Activated CD4-positive, alpha-beta T cell treated with anti-CD3 and anti-CD28 coated beads, Interleukin-2, amount 10 ng/mL, durations not matched to agents 7 days and 5 days (primary cell): ENCODE data around the gene PPP6R1. TPM values are rescaled to one million over a fixed set of nuclear protein-coding genes. Genes with fewer than 3 reads are reported as not detected.
A peak's percentile ranks its signal among the peaks of the same experiment; 100 is the strongest.

Experiments used
- CTCF ChIA-PET: fragments of 350-600 bp; sonication (Branson Sonifier 250); formaldehyde crosslinking; loops from one replicate; lab custom pipeline; 2021; ENCODE audit warnings: antibody characterized with exemption; lab: Charles Lee
- POLR2A ChIA-PET: fragments of 350-600 bp; sonication (Branson Sonifier 250); formaldehyde crosslinking; loops from one replicate; lab custom pipeline; 2021; ENCODE audit warnings: antibody characterized with exemption; lab: Charles Lee
- DNase-seq: peaks from one replicate; pipeline ENCODE4 v3.0.0-alpha.2; 2020
- H3K27ac Mint-ChIP-seq: one replicate; pipeline ENCODE4 v1.8.0; 2021; ENCODE audit warnings: mild to moderate bottlenecking, moderate library complexity, mixed read lengths
- H3K27me3 Mint-ChIP-seq: one replicate; pipeline ENCODE4 v1.8.0; 2021; ENCODE audit warnings: mixed read lengths
- H3K36me3 Mint-ChIP-seq: one replicate; pipeline ENCODE4 v1.8.0; 2021; ENCODE audit warnings: low read depth, mixed read lengths
- H3K4me1 Mint-ChIP-seq: one replicate; pipeline ENCODE4 v1.8.0; 2021; ENCODE audit warnings: mixed read lengths
- H3K4me3 Mint-ChIP-seq: one replicate; pipeline ENCODE4 v1.8.0; 2021; ENCODE audit warnings: mild to moderate bottlenecking, moderate library complexity, mixed read lengths
- H3K9me3 Mint-ChIP-seq: one replicate; pipeline ENCODE4 v1.8.0; 2021; ENCODE audit warnings: mixed read lengths
- microRNA-seq: library from miRNA; unstranded; fragments of <30 nt; microRNA quantifications from one replicate; pipeline ENCODE4 v1.2.0, GENCODE V29; 2021; ENCODE audit warnings: borderline microRNAs expressed, borderline replicate concordance
- total RNA-seq, 2 experiments: library from RNA; stranded (reverse); gene quantifications; one replicate each; pipeline ENCODE4 v1.2.3, GENCODE V29; 2021

PPP6R1 gene
- total RNA-seq, 2 experiments from 2014 or later, result 189 to 222 TPM

DNA sequence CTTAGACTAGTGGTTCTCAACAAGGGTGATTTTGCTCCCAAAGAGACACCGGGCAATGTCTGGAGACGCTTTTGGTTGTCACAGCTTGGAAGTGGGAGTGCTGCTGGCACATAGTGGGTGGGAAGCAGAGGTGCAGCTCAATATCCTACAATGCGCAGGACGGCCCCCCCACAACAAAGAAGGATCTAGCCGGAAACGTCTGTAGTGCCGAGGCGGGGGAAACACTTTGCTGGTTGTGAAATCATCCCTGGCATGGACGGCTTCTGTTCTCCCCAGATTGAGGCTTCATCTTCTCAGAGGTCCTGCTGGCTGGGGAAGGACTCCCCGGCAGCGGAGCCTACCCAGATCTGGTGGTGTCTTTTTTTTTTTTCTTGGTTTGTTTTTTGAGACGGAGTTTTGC is 65.3 kb downstream of the PPP6R1 start:
- CTCF ChIA-PET, result no interaction called here
- peaks cover 9% of the 10 kb centered on the region for H3K4me1 Mint-ChIP-seq
- no peaks in the 10 kb centered on the region for H3K9me3 Mint-ChIP-seq
- no peak overlapping the region for H3K4me3 Mint-ChIP-seq
- no peaks in the 10 kb centered on the region for H3K27me3 Mint-ChIP-seq
- no peak overlapping the region for H3K27ac Mint-ChIP-seq
- no peak for DNase-seq
- H3K36me3 Mint-ChIP-seq, result no peaks in the 10 kb centered on the region
- POLR2A ChIA-PET, result no interaction called here

DNA sequence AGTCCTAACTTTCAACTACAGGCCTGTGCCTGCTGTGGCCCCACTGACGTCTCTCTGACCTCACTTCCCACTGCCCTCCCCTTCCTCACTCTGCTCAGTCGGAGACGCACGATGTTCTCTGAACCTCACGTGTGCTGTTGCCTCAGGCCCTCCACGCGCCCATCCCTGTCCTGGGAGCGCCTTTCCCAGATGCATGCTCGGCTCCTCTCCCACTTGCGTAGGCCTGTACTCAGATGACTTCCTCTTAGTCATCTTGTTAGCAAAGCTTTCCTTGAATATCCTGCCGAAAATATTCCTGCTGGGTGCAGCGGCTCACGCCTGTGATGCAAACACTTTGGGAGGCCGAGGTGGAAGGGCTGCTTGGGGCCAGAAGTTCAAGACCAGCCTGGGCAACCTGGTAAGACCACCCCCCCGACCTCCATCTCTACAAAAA is 69.4 kb downstream of the PPP6R1 start:
- Mint-ChIP-seq H3K27ac (peak overlapping the region; percentile 52), H3K4me3 (no peak overlapping the region), H3K9me3 (no peaks in the 10 kb centered on the region), H3K4me1 (peaks cover 19% of the 10 kb centered on the region), H3K36me3 (no peaks in the 10 kb centered on the region), H3K27me3 (peaks cover 1% of the 10 kb centered on the region)
- ChIA-PET POLR2A (no interaction called here), CTCF (interaction anchor here (1.2 kb wide), 1 partner anchor 112 kb away, joined by 4 read pairs; no protein-coding TSS in a partner anchor)
- no peak for DNase-seq

DNA sequence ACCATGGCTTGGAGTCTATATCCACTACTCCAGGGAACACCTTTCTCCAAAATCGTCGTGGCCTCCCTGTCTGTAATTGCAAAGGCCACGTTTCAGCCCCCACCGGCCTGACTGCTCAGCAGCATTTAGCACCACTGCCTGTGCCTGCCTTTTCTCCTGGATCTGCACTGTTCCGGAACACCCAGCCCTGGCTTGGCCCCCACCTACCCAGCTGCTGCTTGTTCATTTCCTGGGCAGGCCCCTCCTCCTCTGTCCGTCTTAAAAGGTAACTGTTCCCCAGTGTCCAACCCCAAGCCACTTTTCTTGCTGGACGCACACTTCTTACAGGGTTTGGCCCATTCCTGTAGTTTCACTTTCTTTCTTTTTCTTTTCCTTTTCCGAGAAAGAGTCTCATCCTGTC is 70.2 kb downstream of the PPP6R1 start:
- H3K9me3 Mint-ChIP-seq, result no peaks in the 10 kb centered on the region
- H3K36me3 Mint-ChIP-seq, result no peaks in the 10 kb centered on the region
- peaks cover 21% of the 10 kb centered on the region for H3K4me1 Mint-ChIP-seq
- peaks cover 1% of the 10 kb centered on the region for H3K27me3 Mint-ChIP-seq
- no peak for DNase-seq
- H3K4me3 Mint-ChIP-seq, result peak overlapping the region; percentile 50
- POLR2A ChIA-PET, result no interaction called here
- CTCF ChIA-PET, result interaction anchor here (1.2 kb wide), 1 partner anchor 113 kb away, joined by 4 read pairs; no protein-coding TSS in a partner anchor
- H3K27ac Mint-ChIP-seq, result peak overlapping the region; percentile 81

DNA sequence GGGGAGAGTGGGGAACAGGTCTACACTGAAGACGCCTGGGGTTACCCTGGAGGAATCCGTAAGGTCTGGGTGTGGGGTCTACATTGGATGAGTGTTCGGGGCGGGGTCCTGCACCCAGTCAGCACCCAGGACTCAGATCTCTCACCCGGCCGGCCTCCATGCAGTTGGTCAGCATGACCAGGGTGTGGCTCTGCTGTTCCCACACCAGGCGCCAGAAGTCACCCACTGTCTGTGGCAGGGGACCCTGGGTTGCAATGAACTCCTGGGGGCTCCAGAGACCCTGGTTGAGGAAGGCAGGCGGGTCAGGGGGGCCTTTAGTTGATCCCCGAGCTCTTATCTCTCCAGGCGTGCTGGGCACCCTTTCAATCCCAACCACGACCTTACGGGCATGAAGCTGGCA is 72.7 kb downstream of the PPP6R1 start:
- Mint-ChIP-seq H3K4me1 (peaks cover 21% of the 10 kb centered on the region), H3K27me3 (peaks cover 11% of the 10 kb centered on the region), H3K9me3 (no peaks in the 10 kb centered on the region), H3K4me3 (no peak overlapping the region), H3K27ac (no peak overlapping the region), H3K36me3 (no peaks in the 10 kb centered on the region)
- CTCF ChIA-PET, result interaction anchor here (0.6 kb wide), 1 partner anchor 67 kb away, joined by 5 read pairs; no protein-coding TSS in a partner anchor
- POLR2A ChIA-PET, result no interaction called here
- DNase-seq, result no peak

DNA sequence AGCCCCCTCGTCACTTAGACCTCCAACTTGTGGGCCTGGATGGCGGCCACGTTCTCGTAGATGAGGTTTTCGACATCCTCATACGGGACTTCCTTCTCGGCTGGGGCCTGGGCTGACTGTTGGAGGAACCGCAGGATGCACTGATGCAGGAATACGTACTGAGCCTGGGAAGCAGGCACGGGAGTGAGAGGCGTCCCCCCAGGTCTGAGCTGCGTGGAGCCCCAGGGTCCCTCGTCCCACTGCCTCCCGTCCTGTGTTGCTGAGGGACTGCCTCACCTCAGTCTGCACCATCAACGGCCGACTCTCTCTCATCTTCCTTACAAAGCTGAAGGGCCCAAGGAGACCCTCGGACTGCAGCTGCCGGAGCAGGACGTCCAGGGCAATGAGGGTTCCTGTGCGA is 77.1 kb downstream of the PPP6R1 start:
- Mint-ChIP-seq H3K4me3 (no peak overlapping the region), H3K27me3 (peaks cover 37% of the 10 kb centered on the region), H3K36me3 (no peaks in the 10 kb centered on the region), H3K9me3 (peaks cover 3% of the 10 kb centered on the region), H3K4me1 (peaks cover 29% of the 10 kb centered on the region), H3K27ac (no peak overlapping the region)
- CTCF ChIA-PET, result interaction anchor here (0.6 to 1.9 kb wide), 3 partner anchors 15 to 21 kb away, joined by 3 to 7 read pairs (median 3); partner anchors contain the start of gene DNAAF3
- POLR2A ChIA-PET, result no interaction called here
- DNase-seq, result no peak

Small RNA genes lying within 50 kb of the gene (microRNA-seq; reads per million reads assigned to microRNA genes)
- gene MIR6802, result 1.9 reads per million
- 6.1 reads per million, percentile 31 among the genes with 10 or more reads in this experiment for gene MIR6803
- 2.1 reads per million, percentile 5 among the genes with 10 or more reads in this experiment for gene MIR6804

Other genes with a start within 250 kb of the PPP6R1 start
- under 1 TPM; 0.19 to 0.52 TPM for gene GP6, start 220.8 kb downstream of the PPP6R1 start, total RNA-seq
- gene RDH13, start 195.9 kb downstream of the PPP6R1 start, total RNA-seq, result 10 to 100 TPM; 15.0 to 15.6 TPM
- 1 to 10 TPM; 3.2 to 5.5 TPM for gene EPS8L1, start 183.1 kb downstream of the PPP6R1 start, total RNA-seq
- 100 to 1,000 TPM; 135 to 152 TPM for gene PPP1R12C, start 141.4 kb downstream of the PPP6R1 start, total RNA-seq
- gene TNNT1, start 109.8 kb downstream of the PPP6R1 start, total RNA-seq, result under 1 TPM in 1 of 2 experiments, not detected in 1; 0.32 TPM
- gene TNNI3, start 101.3 kb downstream of the PPP6R1 start, total RNA-seq, result not detected
- not detected for gene DNAAF3, start 92.4 kb downstream of the PPP6R1 start, total RNA-seq
- gene SYT5, start 78.7 kb downstream of the PPP6R1 start, total RNA-seq, result under 1 TPM in 1 of 2 experiments, not detected in 1; 0.17 TPM
- not detected for gene PTPRH, start 49.5 kb downstream of the PPP6R1 start, total RNA-seq
- 10 to 100 TPM; 12.7 to 16.7 TPM for gene TMEM86B, start 30.3 kb downstream of the PPP6R1 start, total RNA-seq
- 10 to 100 TPM; 23.1 to 26.9 TPM for gene HSPBP1, start 21.1 kb upstream of the PPP6R1 start, total RNA-seq
- 1 to 10 TPM; 6.8 TPM for gene BRSK1, start 25.0 kb upstream of the PPP6R1 start, total RNA-seq
- under 1 TPM in 1 of 2 experiments, not detected in 1; 0.79 TPM for gene TMEM150B, start 66.3 kb upstream of the PPP6R1 start, total RNA-seq
- 10 to 100 TPM; 21.7 to 28.3 TPM for gene KMT5C, start 80.9 kb upstream of the PPP6R1 start, total RNA-seq
- gene COX6B2, start 95.7 kb upstream of the PPP6R1 start, total RNA-seq, result not detected
- not detected for gene GARIN5B, start 104.2 kb upstream of the PPP6R1 start, total RNA-seq
- gene IL11, start 111.4 kb upstream of the PPP6R1 start, total RNA-seq, result under 1 TPM; 0.27 TPM
- not detected for gene TMEM190, start 117.8 kb upstream of the PPP6R1 start, total RNA-seq
- gene TMEM238, start 125.3 kb upstream of the PPP6R1 start, total RNA-seq, result 10 to 100 TPM; 20.6 to 29.8 TPM
- gene RPL28, start 126.9 kb upstream of the PPP6R1 start, total RNA-seq, result 1,000 to 10,000 TPM; 3,109 to 3,457 TPM
- gene UBE2S, start 148.8 kb upstream of the PPP6R1 start, total RNA-seq, result 100 to 1,000 TPM; 238 to 255 TPM
- not detected for gene SHISA7, start 184.3 kb upstream of the PPP6R1 start, total RNA-seq
- 10 to 100 TPM; 18.9 to 20.7 TPM for gene ISOC2, start 202.6 kb upstream of the PPP6R1 start, total RNA-seq
- gene C19orf85, start 205.7 kb upstream of the PPP6R1 start, total RNA-seq, result not detected
- gene ZNF628, start 217.6 kb upstream of the PPP6R1 start, total RNA-seq, result 1 to 10 TPM; 7.3 to 9.7 TPM
- 10 to 100 TPM; 11.7 TPM for gene NAT14, start 226.2 kb upstream of the PPP6R1 start, total RNA-seq
- gene SSC5D, start 229.4 kb upstream of the PPP6R1 start, total RNA-seq, result under 1 TPM; 0.42 to 0.98 TPM